Duodenal mucosa (tissue), 2 donors: Measurements from ENCODE around the gene TNIP2.
"Not testable (repeated sequence)": the region's sequence is repeated elsewhere in the genome, so short reads cannot be mapped to it uniquely, and the experiment has no call there.

Experiments
- H3K27ac ChIP-seq: one replicate; pipeline ENCODE4 v1.7.0; 2013; ENCODE audit warnings: low read depth, low read length
- H3K27me3 ChIP-seq, 2 donors: one replicate each; pipeline ENCODE4 v1.7.0; 2013; ENCODE audit warnings: low read length in 2 of 2, control low read depth in 1 of 2; ENCODE audit not compliant: insufficient read depth in 2 of 2, control insufficient read depth in 1 of 2
- H3K36me3 ChIP-seq, 2 donors: one replicate each; pipeline ENCODE4 v1.7.0; 2013; ENCODE audit warnings: low read length in 2 of 2, control low read depth in 1 of 2; ENCODE audit not compliant: insufficient read depth in 2 of 2, control insufficient read depth in 1 of 2
- H3K4me1 ChIP-seq, 2 donors: one replicate each; pipeline ENCODE4 v1.7.0; 2013; ENCODE audit warnings: low read length in 2 of 2, control low read depth in 1 of 2; ENCODE audit not compliant: insufficient read depth in 2 of 2, control insufficient read depth in 1 of 2
- H3K4me3 ChIP-seq, 2 donors: one replicate each; pipeline ENCODE4 v1.7.0; 2013; ENCODE audit warnings: low read length in 2 of 2, low read depth in 1 of 2
- H3K9ac ChIP-seq, 2 donors: one replicate each; pipeline ENCODE4 v1.7.0; 2013; ENCODE audit warnings: low read length in 2 of 2, low read depth in 1 of 2
- H3K9me3 ChIP-seq, 2 donors: one replicate each; pipeline ENCODE4 v1.7.0; 2013; ENCODE audit warnings: low read length in 2 of 2, control low read depth in 1 of 2; ENCODE audit not compliant: control insufficient read depth in 1 of 2

Gene TNIP2

DNA sequence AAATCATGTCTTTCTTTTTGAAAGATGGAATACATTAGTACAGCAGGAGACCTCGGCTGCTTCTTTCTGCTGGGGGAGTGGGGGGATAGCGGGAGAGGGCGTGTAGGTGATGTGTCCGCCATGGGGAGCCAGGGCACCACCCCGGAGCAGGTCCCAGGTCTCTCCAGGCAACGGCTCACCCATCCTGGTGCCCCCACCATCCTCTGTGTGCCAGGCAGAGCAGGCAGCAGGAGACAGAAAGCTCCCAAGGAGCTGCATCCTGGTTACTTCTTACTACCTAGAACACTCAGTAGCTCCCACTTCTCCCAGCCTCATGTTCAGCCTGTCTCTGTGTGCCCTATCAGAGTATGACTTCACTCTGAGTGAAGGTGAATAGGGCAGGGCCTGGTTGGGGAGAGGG is 23.6 kb downstream of the TNIP2 start:
- Histone ChIP-seq H3K4me1 (no peaks in the 10 kb centered on the region), H3K9ac (no peak overlapping the region), H3K27me3 (no peaks in the 10 kb centered on the region), H3K4me3 (no peak overlapping the region), H3K36me3 (peaks cover 27 to 39% of the 10 kb centered on the region in 2 donors), H3K27ac (no peak overlapping the region), H3K9me3 (no peaks in the 10 kb centered on the region)

DNA sequence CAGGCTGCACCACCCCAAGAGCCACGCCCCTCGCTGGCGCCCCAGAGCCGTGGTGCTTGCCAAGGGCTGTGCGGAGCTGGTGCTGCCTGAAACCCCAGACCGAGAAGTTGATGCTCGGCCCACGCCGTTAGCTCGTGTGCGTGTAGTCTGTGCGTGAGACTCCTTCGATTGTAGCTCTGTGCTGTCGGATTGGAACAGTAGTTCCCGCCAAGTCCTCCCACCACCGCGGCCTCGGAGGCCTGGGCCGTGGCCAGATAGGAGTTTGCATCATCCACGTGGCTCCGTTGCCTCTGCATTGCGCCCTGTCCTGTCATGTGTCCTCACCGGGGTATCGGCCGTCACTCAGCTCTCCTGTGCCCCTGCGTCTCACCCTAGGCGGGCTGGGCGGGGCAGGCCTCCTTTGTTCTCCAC is 24.2 kb downstream of the TNIP2 start:
- no peak overlapping the region for H3K27ac ChIP-seq
- no peaks in the 10 kb centered on the region for H3K9me3 ChIP-seq
- H3K36me3 ChIP-seq, result peaks cover 27 to 39% of the 10 kb centered on the region in 2 donors

DNA sequence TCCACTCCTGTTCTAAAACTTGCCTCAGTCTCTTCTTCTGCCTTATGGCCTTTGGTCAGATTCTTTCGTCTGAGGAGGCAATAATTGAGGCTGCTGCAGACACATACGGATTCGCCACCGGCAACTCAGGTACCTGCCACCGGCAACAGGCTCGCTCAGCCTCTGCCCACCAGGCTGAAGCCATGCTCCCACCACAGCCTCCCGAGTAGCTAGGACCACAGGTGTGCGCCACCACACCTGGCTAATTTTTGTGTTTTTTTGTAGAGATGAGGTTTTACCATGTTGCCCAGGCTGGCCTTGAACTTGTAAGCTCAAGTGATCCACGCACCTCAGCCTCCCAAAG is 26.6 kb downstream of the TNIP2 start:
- Histone ChIP-seq H3K9me3 (no peaks in the 10 kb centered on the region), H3K4me1 (no peaks in the 10 kb centered on the region), H3K27ac (no peak overlapping the region), H3K36me3 (peaks cover 27 to 37% of the 10 kb centered on the region in 2 donors), H3K27me3 (no peaks in the 10 kb centered on the region), H3K9ac (no peak overlapping the region), H3K4me3 (no peak overlapping the region)

More for the DNA sequence above, 24.2 kb downstream of the TNIP2 start:
- no peak overlapping the region for H3K4me3 ChIP-seq
- H3K27me3 ChIP-seq, result no peaks in the 10 kb centered on the region
- H3K9ac ChIP-seq, result no peak overlapping the region
- H3K4me1 ChIP-seq, result no peaks in the 10 kb centered on the region

DNA sequence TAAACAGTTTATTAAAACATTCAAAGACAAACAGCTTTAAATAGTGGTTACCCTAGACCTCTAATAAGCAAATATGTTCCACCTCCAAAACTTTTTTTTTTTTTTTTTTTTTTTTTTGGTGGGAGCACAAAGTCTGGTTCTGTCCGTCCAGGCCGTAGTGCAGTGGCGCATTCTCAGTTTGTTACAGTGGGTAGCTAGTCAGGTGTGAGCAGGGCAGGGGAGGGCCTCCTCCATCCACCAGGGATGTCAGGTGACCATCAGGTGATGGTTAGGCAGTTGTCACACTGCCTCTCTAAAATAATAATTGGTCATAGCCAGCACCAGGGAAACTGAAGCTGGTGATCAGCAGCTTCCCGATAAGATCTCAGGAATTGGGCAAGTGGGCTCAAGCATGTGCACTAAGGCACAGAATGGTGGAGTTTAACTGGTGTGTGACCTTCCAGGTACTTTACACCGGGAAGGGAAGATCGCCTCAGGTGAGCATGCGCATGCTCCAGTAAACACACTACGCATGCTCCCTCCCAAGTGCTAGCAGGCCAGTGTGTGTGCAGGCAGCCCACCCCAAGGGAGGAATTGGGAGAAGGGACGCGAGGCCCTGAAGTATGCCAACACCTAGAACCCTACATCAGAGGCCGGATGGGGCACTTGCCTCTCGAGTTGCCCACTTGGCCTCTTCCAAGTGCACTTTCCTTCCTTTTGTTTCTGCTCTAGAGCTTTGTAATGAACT is 27.2 kb downstream of the TNIP2 start:
- Histone ChIP-seq H3K36me3 (peaks cover 26 to 35% of the 10 kb centered on the region in 2 donors), H3K9me3 (no peaks in the 10 kb centered on the region), H3K27ac (no peak overlapping the region)

DNA sequence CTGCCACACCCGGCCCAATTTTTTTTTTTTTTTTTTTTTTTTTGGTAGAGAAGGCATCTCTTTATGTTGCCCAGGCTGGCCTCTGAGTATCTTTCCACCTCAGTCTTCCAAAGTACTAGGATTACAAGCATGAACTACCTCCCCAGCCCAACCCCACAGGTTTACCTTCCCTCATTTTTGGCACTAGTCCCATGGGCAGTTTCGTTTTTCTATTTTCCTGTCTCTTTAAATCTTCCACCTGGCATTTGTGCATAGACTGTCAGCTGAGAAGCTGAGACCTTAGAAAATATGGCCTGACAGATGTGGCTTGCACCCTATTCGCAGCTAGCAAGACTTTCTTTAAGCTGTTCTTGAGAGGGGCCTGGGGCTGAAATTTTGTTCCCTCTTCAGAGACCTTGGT is 27.9 kb downstream of the TNIP2 start:
- Histone ChIP-seq H3K9me3 (no peaks in the 10 kb centered on the region), H3K4me3 (no peak overlapping the region), H3K27me3 (no peaks in the 10 kb centered on the region), H3K27ac (no peak overlapping the region), H3K36me3 (peaks cover 19 to 30% of the 10 kb centered on the region in 2 donors), H3K9ac (no peak overlapping the region), H3K4me1 (no peaks in the 10 kb centered on the region)

More for the DNA sequence above, 27.2 kb downstream of the TNIP2 start:
- H3K4me1 ChIP-seq, result no peaks in the 10 kb centered on the region
- H3K4me3 ChIP-seq, result no peak overlapping the region
- no peak overlapping the region for H3K9ac ChIP-seq
- no peaks in the 10 kb centered on the region for H3K27me3 ChIP-seq

DNA sequence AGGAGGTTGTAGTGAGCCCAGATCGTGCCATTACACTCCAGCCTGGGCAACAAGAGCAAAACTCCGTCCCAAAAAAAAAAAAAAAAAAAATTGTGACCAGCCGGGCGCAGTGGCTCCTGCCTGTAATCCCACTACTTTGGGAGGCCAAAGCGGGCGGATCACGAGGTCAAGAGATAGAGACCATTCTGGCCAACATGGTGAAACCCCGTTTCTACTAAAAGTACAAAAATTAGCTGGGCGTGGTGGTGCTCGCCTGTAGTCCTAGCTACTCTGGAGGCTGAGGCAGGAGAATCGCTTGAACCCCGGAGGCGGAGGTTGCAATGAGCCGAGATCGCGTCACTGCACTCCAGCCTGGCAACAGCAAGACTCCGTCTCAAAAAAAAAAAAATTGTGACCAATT is 29.3 kb downstream of the TNIP2 start:
- H3K4me3 ChIP-seq, H3K9me3 ChIP-seq, H3K27me3 ChIP-seq, H3K9ac ChIP-seq, H3K4me1 ChIP-seq, H3K27ac ChIP-seq: not testable (repeated sequence)
- H3K36me3 ChIP-seq, result peaks cover 15 to 23% of the 10 kb centered on the region in 2 donors

DNA sequence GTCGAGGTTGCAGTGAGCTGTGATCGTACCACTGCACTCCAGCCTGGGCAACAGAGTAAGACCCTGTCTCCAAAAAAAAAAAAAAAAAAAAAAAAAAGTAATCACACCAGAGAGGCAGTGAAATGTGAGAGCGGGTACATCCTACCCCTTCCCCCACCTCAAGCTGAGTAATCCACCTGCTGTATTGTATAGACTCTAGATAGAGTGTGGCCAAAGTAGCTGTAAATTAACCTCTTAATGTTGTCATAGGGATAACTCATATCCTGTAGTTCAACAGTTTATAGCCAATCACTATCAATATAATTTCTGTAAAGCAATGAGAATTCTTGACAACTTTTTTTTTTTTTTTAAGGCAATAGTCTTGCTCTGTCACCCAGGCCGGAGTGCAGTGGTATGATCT is 30.8 kb downstream of the TNIP2 start:
- H3K36me3 ChIP-seq, result peaks cover 15 to 28% of the 10 kb centered on the region in 2 donors
- H3K4me3 ChIP-seq, result no peak overlapping the region
- H3K9ac ChIP-seq, result no peak overlapping the region
- H3K27ac ChIP-seq, result no peak overlapping the region
- no peaks in the 10 kb centered on the region for H3K9me3 ChIP-seq
- H3K27me3 ChIP-seq, result no peaks in the 10 kb centered on the region
- H3K4me1 ChIP-seq, result no peaks in the 10 kb centered on the region

DNA sequence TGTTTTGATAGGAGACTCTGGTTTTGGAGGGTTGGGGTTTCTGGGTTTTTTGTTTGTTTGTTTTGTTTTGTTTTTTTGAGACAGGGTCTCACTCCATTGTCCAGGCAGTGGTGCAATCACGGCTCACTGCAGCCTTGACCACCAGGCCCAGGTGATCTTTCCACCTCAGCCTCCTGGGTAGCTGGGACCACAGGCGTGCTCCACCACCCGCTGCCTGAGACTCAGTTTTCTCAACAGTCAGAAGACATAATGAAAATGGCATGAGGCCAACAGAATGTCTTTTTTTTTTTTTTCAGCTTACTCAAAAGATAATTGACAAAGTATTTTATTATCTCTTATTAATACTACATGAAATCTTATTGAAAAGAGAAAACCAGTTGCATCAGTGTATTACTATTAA is 32.4 kb downstream of the TNIP2 start:
- H3K27ac ChIP-seq, result no peak overlapping the region
- H3K36me3 ChIP-seq, result peaks cover 16 to 30% of the 10 kb centered on the region in 2 donors
- H3K9ac ChIP-seq, result no peak overlapping the region
- no peaks in the 10 kb centered on the region for H3K9me3 ChIP-seq
- H3K27me3 ChIP-seq, result no peaks in the 10 kb centered on the region
- no peaks in the 10 kb centered on the region for H3K4me1 ChIP-seq
- H3K4me3 ChIP-seq, result no peak overlapping the region

DNA sequence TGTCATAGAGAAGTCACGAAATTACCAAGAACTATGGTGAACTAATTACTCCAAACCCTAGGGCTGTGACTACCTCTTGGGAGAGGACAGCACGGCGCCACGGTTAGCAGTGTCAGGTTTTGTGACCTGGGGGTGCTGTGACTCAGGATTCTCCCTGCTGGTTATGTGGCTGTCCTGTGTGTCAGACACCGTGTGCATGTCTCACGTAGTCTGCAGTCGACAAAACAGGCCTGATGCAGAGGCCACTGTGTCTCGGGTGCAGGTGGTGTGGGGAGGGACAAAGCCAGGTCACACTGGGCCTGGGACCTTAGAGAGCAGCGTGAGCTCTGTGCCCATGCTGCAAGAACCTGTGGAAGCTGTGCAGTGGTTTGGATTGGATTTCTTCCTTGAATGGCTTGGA is 34.1 kb downstream of the TNIP2 start:
- no peaks in the 10 kb centered on the region for H3K27me3 ChIP-seq
- H3K36me3 ChIP-seq, result peaks cover 16 to 35% of the 10 kb centered on the region in 2 donors
- H3K4me1 ChIP-seq, result no peaks in the 10 kb centered on the region
- H3K9ac ChIP-seq, result no peak overlapping the region
- H3K9me3 ChIP-seq, result no peaks in the 10 kb centered on the region
- no peak overlapping the region for H3K27ac ChIP-seq
- H3K4me3 ChIP-seq, result no peak overlapping the region

DNA sequence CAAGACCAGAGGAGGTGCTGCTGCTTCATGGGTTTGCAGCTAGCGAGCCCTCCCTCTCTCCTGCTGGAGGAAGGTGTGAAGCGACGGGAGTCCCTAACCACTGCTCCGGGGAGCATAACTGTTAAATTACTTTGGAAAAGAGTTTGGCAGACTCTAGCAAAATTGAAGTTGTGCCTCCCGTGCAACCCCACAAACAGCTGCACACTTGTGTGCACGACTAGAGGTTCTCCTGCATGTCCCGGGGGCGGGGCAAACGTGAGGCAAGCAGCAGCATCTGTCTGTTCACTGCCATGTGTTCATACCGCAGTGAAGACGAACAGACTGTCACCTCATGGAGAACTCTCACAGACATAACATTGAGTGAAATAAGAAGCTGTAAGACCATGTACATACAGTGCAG is 34.5 kb downstream of the TNIP2 start:
- Histone ChIP-seq H3K27me3 (no peaks in the 10 kb centered on the region), H3K27ac (no peak overlapping the region)

More for the DNA sequence above, 34.5 kb downstream of the TNIP2 start:
- H3K36me3 ChIP-seq, result peaks cover 16 to 40% of the 10 kb centered on the region in 2 donors
- H3K4me3 ChIP-seq, result no peak overlapping the region
- H3K9me3 ChIP-seq, result no peaks in the 10 kb centered on the region
- H3K4me1 ChIP-seq, result no peaks in the 10 kb centered on the region
- no peak overlapping the region for H3K9ac ChIP-seq
